Measurements from ENCODE around the gene EVL.
"Not testable (repeated sequence)": the region's sequence is repeated elsewhere in the genome, so short reads cannot be mapped to it uniquely, and the experiment has no call there.

Gene EVL

DNA sequence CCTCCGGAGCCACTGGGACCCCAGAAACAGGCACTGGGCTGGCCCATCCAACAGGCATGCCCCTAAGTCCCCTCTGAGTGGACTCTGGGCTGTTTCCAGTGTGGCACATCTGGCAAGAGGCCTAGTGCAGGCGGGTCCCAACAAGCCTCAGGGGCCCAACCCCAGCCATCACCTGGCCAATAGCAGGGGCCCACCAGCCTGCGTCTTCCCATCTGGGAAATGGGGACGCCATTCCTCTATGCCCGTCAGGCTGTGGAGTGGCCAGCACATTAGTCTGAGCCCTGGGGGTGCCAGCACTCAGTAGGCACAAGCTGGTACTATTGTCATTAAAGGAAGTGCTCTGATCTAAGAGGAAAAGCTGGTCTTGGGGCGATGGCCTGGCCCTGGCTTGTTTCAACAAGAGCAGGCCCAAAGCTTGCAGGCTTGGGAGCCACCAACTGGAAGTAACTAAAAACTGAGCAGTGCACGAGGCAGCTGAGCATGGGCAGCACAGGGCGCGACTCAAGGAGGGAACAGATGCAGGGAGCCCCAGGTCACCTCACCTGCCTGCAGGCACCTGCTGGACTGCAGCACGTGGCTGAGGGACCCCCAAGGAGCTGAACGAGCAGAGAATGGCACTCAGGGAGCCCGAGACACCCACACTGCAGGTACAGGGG lies 85.8 kb downstream of the EVL start:
- peaks cover 6% of the 10 kb centered on the region for H3K9me3 Mint-ChIP-seq
- no peaks in the 10 kb centered on the region for H3K36me3 Mint-ChIP-seq (ENCODE audit: low read depth)
- H3K27ac Mint-ChIP-seq, result no peak overlapping the region
- H3K27me3 Mint-ChIP-seq, result no peaks in the 10 kb centered on the region
- H3K4me3 Mint-ChIP-seq, result no peak overlapping the region
- H3K4me1 Mint-ChIP-seq (ENCODE audit: low read depth), result peaks cover 9% of the 10 kb centered on the region

DNA sequence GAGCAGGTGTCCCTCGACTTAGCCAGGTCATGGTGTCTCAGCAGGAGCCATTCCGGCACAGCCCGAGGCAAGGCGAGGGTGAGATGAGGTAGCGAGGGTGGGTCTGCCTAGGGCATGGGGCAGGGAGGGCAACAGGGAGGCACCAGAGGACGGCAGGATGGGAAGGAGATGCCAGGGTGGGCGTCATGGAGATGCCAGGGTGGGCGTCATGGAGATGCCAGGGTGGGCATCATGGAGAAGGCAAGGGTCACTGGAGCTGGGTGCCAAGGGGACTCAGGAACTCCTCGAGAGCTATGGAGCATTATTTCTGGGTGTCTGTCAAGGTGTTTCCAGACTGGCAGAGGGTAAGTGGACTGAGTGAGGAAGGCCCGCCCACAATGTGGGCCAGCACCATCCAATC lies 86.9 kb downstream of the EVL start:
- H3K4me3 Mint-ChIP-seq, result no peak overlapping the region

GRCh38 chr14:100153560-100153959 lies 88.3 kb downstream of the EVL start:
- Mint-ChIP-seq H3K27ac (no peak overlapping the region), H3K4me3 (no peak overlapping the region), H3K9me3 (peaks cover 6% of the 10 kb centered on the region), H3K27me3 (peaks cover 9% of the 10 kb centered on the region), H3K4me1 (ENCODE audit: low read depth) (peaks cover under 1% of the 10 kb centered on the region), H3K36me3 (ENCODE audit: low read depth) (no peaks in the 10 kb centered on the region)

More for the DNA sequence above, 86.9 kb downstream of the EVL start:
- Mint-ChIP-seq H3K27ac (no peak overlapping the region), H3K27me3 (no peaks in the 10 kb centered on the region), H3K36me3 (ENCODE audit: low read depth) (no peaks in the 10 kb centered on the region), H3K4me1 (ENCODE audit: low read depth) (peaks cover 8% of the 10 kb centered on the region), H3K9me3 (peaks cover 6% of the 10 kb centered on the region)

- H3K27ac Mint-ChIP-seq, result no peak overlapping the region
- peaks cover 3% of the 10 kb centered on the region for H3K4me1 Mint-ChIP-seq (ENCODE audit: low read depth)
- peaks cover 15% of the 10 kb centered on the region for H3K27me3 Mint-ChIP-seq
- no peaks in the 10 kb centered on the region for H3K36me3 Mint-ChIP-seq (ENCODE audit: low read depth)
- H3K4me3 Mint-ChIP-seq, result no peak overlapping the region
- peaks cover 6% of the 10 kb centered on the region for H3K9me3 Mint-ChIP-seq
These were observed 89.9 kb downstream of the EVL start for GRCh38 chr14:100155049-100155621.

GRCh38 chr14:100155756-100156616 lies 90.8 kb downstream of the EVL start:
- H3K27me3 Mint-ChIP-seq, result peaks cover 17% of the 10 kb centered on the region
- H3K36me3 Mint-ChIP-seq (ENCODE audit: low read depth), result no peaks in the 10 kb centered on the region
- peaks cover 6% of the 10 kb centered on the region for H3K9me3 Mint-ChIP-seq
- H3K27ac Mint-ChIP-seq, result no peak overlapping the region
- peaks cover 3% of the 10 kb centered on the region for H3K4me1 Mint-ChIP-seq (ENCODE audit: low read depth)
- no peak overlapping the region for H3K4me3 Mint-ChIP-seq

GRCh38 chr14:100156776-100157175 lies 91.6 kb downstream of the EVL start:
- Mint-ChIP-seq H3K27ac (no peak overlapping the region), H3K4me1 (ENCODE audit: low read depth) (peaks cover 3% of the 10 kb centered on the region), H3K27me3 (peaks cover 17% of the 10 kb centered on the region), H3K9me3 (peaks cover 6% of the 10 kb centered on the region), H3K36me3 (ENCODE audit: low read depth) (no peaks in the 10 kb centered on the region), H3K4me3 (no peak overlapping the region)

GRCh38 chr14:100157548-100158232 lies 92.5 kb downstream of the EVL start:
- H3K9me3 Mint-ChIP-seq; H3K27ac Mint-ChIP-seq; H3K4me1 Mint-ChIP-seq (ENCODE audit: low read depth); H3K36me3 Mint-ChIP-seq (ENCODE audit: low read depth); H3K4me3 Mint-ChIP-seq: not testable (repeated sequence)
- H3K27me3 Mint-ChIP-seq, result peaks cover 17% of the 10 kb centered on the region

GRCh38 chr14:100158566-100159093 lies 93.4 kb downstream of the EVL start:
- Mint-ChIP-seq H3K9me3 (peaks cover 6% of the 10 kb centered on the region), H3K4me1 (ENCODE audit: low read depth) (peaks cover 3% of the 10 kb centered on the region), H3K4me3 (peak overlapping the region; percentile 66), H3K27ac (no peak overlapping the region), H3K27me3 (peaks cover 17% of the 10 kb centered on the region), H3K36me3 (ENCODE audit: low read depth) (no peaks in the 10 kb centered on the region)

- Mint-ChIP-seq H3K9me3 (peaks cover 6% of the 10 kb centered on the region), H3K27ac (no peak within 1 kb of the TSS), H3K4me3 (peak within 1 kb of the TSS; percentile 70), H3K27me3 (peaks cover 17% of the 10 kb centered on the region), H3K36me3 (ENCODE audit: low read depth) (no peaks in the 10 kb centered on the region), H3K4me1 (ENCODE audit: low read depth) (peaks cover 3% of the 10 kb centered on the region)
These were observed 94.1 kb downstream of the EVL start, which contains the start of gene DEGS2 for GRCh38 chr14:100159094-100159864. Gene DEGS2 (minus strand): TSS chr14:100159645. CDS start chr14:100159587, 58 bp downstream.

- Mint-ChIP-seq H3K36me3 (ENCODE audit: low read depth) (no peaks in the 10 kb centered on the region), H3K27ac (no peak overlapping the region), H3K27me3 (peaks cover 17% of the 10 kb centered on the region), H3K9me3 (peaks cover 4% of the 10 kb centered on the region), H3K4me1 (ENCODE audit: low read depth) (peaks cover 3% of the 10 kb centered on the region), H3K4me3 (peak overlapping the region; percentile 54)
These were observed 94.8 kb downstream of the EVL start for GRCh38 chr14:100159865-100160533.

DNA sequence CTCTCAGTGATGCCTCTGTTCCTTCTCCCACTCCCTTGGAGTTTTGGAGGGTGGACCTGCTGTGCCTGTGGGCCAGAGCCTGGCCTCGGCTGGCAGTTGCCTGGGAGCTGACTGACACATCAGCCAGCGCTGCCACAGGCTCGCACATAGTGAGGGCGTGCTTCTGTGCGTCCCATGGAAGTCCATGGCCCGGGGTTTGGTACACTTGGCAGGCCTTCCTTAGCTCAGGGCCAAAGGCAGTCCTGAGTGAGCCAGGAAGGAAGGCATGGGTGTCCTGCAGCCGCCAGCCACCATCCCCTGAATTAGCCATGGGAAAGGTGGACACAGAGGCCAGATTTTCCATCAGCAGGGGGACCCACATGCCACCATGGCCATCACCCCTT lies 95.3 kb downstream of the EVL start:
- Mint-ChIP-seq H3K4me3 (peak overlapping the region; percentile 54), H3K36me3 (ENCODE audit: low read depth) (no peaks in the 10 kb centered on the region), H3K4me1 (ENCODE audit: low read depth) (peaks cover 3% of the 10 kb centered on the region), H3K27me3 (peaks cover 17% of the 10 kb centered on the region), H3K9me3 (no peaks in the 10 kb centered on the region), H3K27ac (no peak overlapping the region)

GRCh38 chr14:100165376-100165775 lies 100.2 kb downstream of the EVL start:
- no peak overlapping the region for H3K4me3 Mint-ChIP-seq
- H3K36me3 Mint-ChIP-seq (ENCODE audit: low read depth), result no peaks in the 10 kb centered on the region
- no peaks in the 10 kb centered on the region for H3K9me3 Mint-ChIP-seq
- peaks cover 8% of the 10 kb centered on the region for H3K4me1 Mint-ChIP-seq (ENCODE audit: low read depth)
- no peak overlapping the region for H3K27ac Mint-ChIP-seq
- peaks cover 5% of the 10 kb centered on the region for H3K27me3 Mint-ChIP-seq

DNA sequence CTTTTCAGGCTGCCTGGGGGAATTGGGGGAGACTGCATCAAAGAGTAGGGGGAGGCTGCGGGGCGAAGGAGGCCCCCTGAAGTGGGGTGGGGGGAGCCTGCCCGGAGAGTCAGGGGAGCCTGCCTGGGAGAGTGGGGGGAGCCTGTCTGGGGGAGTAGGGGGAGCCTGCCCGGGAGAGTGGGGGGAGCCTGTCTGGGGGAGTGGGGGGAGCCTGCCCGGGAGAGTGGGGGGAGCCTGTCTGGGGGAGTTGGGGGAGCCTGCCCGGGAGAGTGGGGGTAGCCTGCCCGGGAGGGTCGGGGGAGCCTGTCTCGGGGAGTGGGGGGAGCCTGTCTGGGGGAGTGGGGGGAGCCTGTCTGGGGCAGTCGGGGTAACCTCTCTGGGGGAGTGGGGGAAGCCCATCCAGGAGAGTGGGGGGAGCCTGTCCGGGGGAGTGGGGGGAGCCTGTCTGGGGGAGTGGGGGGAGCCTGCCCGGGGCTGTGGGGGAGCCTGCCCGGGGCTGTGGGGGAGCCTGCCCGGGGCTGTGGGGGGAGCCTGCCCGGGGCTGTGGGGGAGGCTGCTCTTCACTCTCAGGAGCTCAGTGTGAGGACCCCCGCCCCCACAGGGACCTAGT lies 100.7 kb downstream of the EVL start:
- Mint-ChIP-seq H3K4me1 (ENCODE audit: low read depth) (peaks cover 8% of the 10 kb centered on the region), H3K36me3 (ENCODE audit: low read depth) (no peaks in the 10 kb centered on the region), H3K27ac (no peak overlapping the region), H3K4me3 (peak overlapping the region; percentile 81), H3K27me3 (peaks cover 5% of the 10 kb centered on the region), H3K9me3 (no peaks in the 10 kb centered on the region)

Data from stimulated activated naive CD8-positive, alpha-beta T cell treated with anti-CD3 and anti-CD28 coated beads, Interleukin-15, Interleukin-2, amounts not matched to agents 100 ng/mL and 50 ng/mL, for 24 hours (primary cell).